ENCODE results near the gene PSMB10.
"Not testable (repeated sequence)": the region's sequence is repeated elsewhere in the genome, so short reads cannot be mapped to it uniquely, and the experiment has no call there.

PSMB10 gene

DNA sequence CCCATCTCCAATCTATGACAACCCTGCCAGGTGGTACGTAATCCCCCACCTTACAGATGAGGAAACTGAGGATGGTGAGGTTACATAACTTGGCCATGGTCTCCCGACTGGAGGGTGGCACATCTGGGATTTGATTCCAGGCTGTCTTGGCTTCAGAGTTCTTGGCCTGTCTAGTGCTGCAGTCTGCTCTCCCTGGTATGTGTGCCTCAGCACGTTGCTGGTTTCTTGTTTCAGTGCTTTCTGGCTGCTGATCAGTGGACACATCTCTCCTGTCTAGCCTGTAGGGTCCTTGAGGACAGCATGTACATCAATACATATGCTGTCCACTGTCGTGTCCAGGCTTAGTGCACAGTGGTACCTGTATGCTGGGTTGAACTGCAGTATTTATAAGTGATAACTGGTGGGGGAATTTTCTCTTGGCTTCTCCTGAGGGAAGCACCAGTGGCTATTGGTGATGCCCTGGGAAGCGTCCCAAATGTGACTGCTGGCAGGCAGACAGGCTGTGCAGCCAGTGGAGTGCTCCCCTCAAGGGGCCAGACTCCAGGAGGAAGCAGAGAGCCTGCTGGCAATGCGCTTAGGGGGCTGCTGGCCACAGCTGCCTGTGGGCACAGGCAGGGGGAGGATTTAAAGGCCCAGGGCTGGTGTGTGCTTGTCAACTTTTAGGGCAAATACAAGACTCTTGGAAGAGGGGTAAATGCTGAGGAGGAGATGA is 19.4 kb downstream of the PSMB10 start:
- Histone ChIP-seq H3K36me3 (ENCODE audit: control insufficient read depth in 4 of 4, insufficient read depth in 4 of 4, low read length in 3 of 4) (peaks cover 8 to 49% (median 27%) of the 10 kb centered on the region in 4 experiments), H3K4me3 (ENCODE audit: control insufficient read depth in 1 of 7, extremely low read depth in 1 of 7, insufficient read depth in 4 of 7, low read depth in 2 of 7, low read length in 6 of 7) (no peak overlapping the region), H3K9me3 (ENCODE audit: control extremely low read depth in 1 of 5, control insufficient read depth in 4 of 5, insufficient read depth in 2 of 5, low read depth in 1 of 5, low read length in 4 of 5) (no peaks in the 10 kb centered on the region), H3K27me3 (replicated peaks in 2 of 5; ENCODE audit: control insufficient read depth in 4 of 5, insufficient read depth in 5 of 5, low read length in 4 of 5) (no peaks in the 10 kb centered on the region), H3K27ac (ENCODE audit: insufficient read depth in 1 of 2, low read depth in 1 of 2, low read length in 2 of 2, poor library complexity in 1 of 2, severe bottlenecking in 2 of 2) (no peak overlapping the region), H3K4me1 (ENCODE audit: control extremely low read depth in 1 of 4, control insufficient read depth in 4 of 4, insufficient read depth in 4 of 4, low read length in 3 of 4) (peaks cover 0 to 9% (median 3%) of the 10 kb centered on the region in 4 experiments)
- DNase-seq, result no peak
- WGBS (ENCODE audit: insufficient coverage), result 78% methylated on average over 6 of the region's 6 CpGs
- POLR2A ChIA-PET, result no interaction called here
- CTCF ChIA-PET, result interaction anchor here (1.0 to 22.4 kb wide), 7 partner anchors 9 to 34 kb away, joined by 3 to 359 read pairs (median 3); partner anchors contain the start of genes EDC4, NRN1L and PSKH1

DNA sequence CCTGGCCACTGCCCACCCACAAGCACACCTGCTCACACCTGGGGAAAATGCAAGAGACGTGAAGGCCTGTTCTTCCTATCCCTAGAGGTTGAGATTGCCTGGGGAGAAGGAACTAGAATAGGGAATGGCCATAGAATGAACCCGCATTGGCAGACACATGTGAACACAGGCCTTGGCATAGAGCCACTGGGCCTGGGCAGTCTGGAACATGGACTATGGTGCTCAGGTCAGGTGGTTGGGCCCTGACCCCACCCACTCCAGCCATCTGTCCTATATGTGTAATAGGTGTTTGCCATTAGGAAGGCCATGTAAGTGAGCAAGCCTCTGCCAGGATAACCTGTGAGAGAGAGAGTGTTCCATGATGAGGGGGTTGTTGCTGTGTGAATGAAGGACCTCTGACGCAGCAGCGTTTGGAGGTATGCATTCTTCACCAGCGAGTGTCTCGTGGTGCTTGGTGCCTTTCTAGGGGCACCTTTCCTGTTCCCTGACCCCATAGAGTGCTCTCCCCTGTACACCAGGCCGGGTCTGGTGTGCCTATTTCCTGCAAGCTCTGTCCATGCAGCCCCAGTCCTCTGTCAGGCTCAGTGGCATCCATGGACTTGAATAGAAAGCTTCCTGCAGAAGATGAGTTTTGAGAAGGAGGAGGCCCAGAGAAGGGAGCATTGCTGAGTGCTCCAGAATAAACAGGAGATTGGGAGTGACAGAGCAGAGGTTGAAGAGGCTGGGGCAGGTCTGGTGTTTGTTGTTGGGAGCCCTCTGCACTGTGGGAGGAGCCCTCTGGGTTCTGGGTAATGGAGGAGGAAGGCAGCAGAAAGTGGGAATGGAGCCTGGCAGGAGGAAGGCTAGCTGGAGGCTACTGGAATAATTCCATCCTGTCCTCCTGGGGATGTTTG is 20.6 kb downstream of the PSMB10 start:
- H3K4me1 ChIP-seq (ENCODE audit: control extremely low read depth in 1 of 4, control insufficient read depth in 4 of 4, insufficient read depth in 4 of 4, low read length in 3 of 4), result peaks cover 0 to under 1% (median 0%) of the 10 kb centered on the region in 4 experiments
- no peak overlapping the region for H3K27ac ChIP-seq (ENCODE audit: insufficient read depth in 1 of 2, low read depth in 1 of 2, low read length in 2 of 2, poor library complexity in 1 of 2, severe bottlenecking in 2 of 2)
- H3K9me3 ChIP-seq (ENCODE audit: control extremely low read depth in 1 of 5, control insufficient read depth in 4 of 5, insufficient read depth in 2 of 5, low read depth in 1 of 5, low read length in 4 of 5), result no peaks in the 10 kb centered on the region
- 91% methylated on average over 3 of the region's 7 CpGs for WGBS (ENCODE audit: insufficient coverage)
- H3K4me3 ChIP-seq (ENCODE audit: control insufficient read depth in 1 of 7, extremely low read depth in 1 of 7, insufficient read depth in 4 of 7, low read depth in 2 of 7, low read length in 6 of 7), result no peak overlapping the region
- DNase-seq, result no peak
- no peaks in the 10 kb centered on the region for H3K27me3 ChIP-seq (replicated peaks in 2 of 5; ENCODE audit: control insufficient read depth in 4 of 5, insufficient read depth in 5 of 5, low read length in 4 of 5)
- ChIA-PET POLR2A (no interaction called here), CTCF (interaction anchor here (1.1 to 22.4 kb wide), 8 partner anchors 8 to 244 kb away, joined by 3 to 216 read pairs (median 6); partner anchors contain the start of genes NRN1L and PSKH1)
- peaks cover 11 to 59% (median 35%) of the 10 kb centered on the region in 4 experiments for H3K36me3 ChIP-seq (ENCODE audit: control insufficient read depth in 4 of 4, insufficient read depth in 4 of 4, low read length in 3 of 4)

DNA sequence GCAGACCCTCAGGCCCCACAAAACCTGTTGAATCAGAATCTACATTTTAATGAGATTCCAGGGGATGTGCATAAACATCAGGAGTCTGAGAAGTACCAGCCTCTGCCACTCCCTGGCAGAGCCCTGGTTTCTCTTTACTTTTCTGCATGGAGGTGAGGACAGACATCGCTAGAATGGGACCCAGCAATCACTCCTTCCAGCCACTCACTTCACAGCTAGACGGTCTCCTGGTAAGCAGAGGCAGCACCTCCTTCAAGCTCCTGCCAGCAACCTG is 21.2 kb downstream of the PSMB10 start:
- H3K27ac ChIP-seq (ENCODE audit: insufficient read depth in 1 of 2, low read depth in 1 of 2, low read length in 2 of 2, poor library complexity in 1 of 2, severe bottlenecking in 2 of 2); POLR2A ChIA-PET; H3K9me3 ChIP-seq (ENCODE audit: control extremely low read depth in 1 of 5, control insufficient read depth in 4 of 5, insufficient read depth in 2 of 5, low read depth in 1 of 5, low read length in 4 of 5); H3K4me1 ChIP-seq (ENCODE audit: control extremely low read depth in 1 of 4, control insufficient read depth in 4 of 4, insufficient read depth in 4 of 4, low read length in 3 of 4); H3K27me3 ChIP-seq (replicated peaks in 2 of 5; ENCODE audit: control insufficient read depth in 4 of 5, insufficient read depth in 5 of 5, low read length in 4 of 5); DNase-seq; H3K4me3 ChIP-seq (ENCODE audit: control insufficient read depth in 1 of 7, extremely low read depth in 1 of 7, insufficient read depth in 4 of 7, low read depth in 2 of 7, low read length in 6 of 7): not testable (repeated sequence)
- CTCF ChIA-PET, result interaction anchor here (1.1 to 22.4 kb wide), 5 partner anchors 11 to 243 kb away, joined by 4 to 216 read pairs (median 9); partner anchors contain the start of genes NRN1L and PSKH1
- WGBS (ENCODE audit: insufficient coverage), result 100% methylated on average over 1 of the region's 2 CpGs
- H3K36me3 ChIP-seq (ENCODE audit: control insufficient read depth in 4 of 4, insufficient read depth in 4 of 4, low read length in 3 of 4), result peaks cover 11 to 63% (median 37%) of the 10 kb centered on the region in 4 experiments

DNA sequence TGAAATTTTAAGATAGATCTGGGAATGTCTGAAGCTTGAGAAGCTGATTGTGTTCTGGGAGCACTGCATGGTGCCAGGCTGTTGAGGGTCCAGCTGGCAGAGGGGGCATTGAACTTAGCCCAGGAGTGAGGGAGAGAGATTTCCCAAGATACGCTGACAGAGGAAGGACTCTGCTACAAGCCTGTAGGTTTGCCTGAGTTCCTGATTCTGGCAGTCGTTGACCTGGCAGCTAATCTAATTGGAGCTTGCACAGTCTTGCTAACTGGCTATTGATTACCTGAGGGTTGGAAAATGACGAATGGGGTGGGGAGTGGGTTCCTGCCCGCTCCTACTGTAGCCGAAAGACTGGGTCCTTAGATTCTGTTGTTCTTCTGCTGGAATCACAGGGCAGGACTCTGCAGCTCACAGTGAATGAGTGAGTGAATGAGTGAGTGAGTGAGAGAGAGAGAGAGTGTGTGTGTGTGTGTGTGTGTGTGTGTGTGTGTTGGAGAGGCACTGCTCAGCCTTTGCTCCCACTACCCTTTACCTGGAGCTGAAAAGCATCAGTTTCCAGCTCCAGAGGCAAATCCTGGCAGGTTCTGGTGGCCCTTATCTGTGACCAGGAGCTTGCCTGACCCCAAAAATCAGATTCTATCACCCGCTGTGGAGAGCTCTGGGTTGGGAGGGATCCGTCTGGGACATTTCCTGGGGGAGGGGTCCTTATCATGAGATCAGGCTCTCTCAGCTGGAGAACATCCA is 21.7 kb downstream of the PSMB10 start:
- no peak for DNase-seq
- ChIA-PET CTCF (interaction anchor here (0.8 to 22.4 kb wide), 6 partner anchors 10 to 243 kb away, joined by 3 to 216 read pairs (median 8); partner anchors contain the start of genes NRN1L, PSKH1 and PSMB10), POLR2A (no interaction called here)
- Histone ChIP-seq H3K36me3 (ENCODE audit: control insufficient read depth in 4 of 4, insufficient read depth in 4 of 4, low read length in 3 of 4) (peaks cover 9 to 66% (median 38%) of the 10 kb centered on the region in 4 experiments), H3K27ac (ENCODE audit: insufficient read depth in 1 of 2, low read depth in 1 of 2, low read length in 2 of 2, poor library complexity in 1 of 2, severe bottlenecking in 2 of 2) (no peak overlapping the region), H3K4me3 (ENCODE audit: control insufficient read depth in 1 of 7, extremely low read depth in 1 of 7, insufficient read depth in 4 of 7, low read depth in 2 of 7, low read length in 6 of 7) (no peak overlapping the region), H3K9me3 (ENCODE audit: control extremely low read depth in 1 of 5, control insufficient read depth in 4 of 5, insufficient read depth in 2 of 5, low read depth in 1 of 5, low read length in 4 of 5) (no peaks in the 10 kb centered on the region), H3K27me3 (replicated peaks in 2 of 5; ENCODE audit: control insufficient read depth in 4 of 5, insufficient read depth in 5 of 5, low read length in 4 of 5) (no peaks in the 10 kb centered on the region), H3K4me1 (ENCODE audit: control extremely low read depth in 1 of 4, control insufficient read depth in 4 of 4, insufficient read depth in 4 of 4, low read length in 3 of 4) (peaks cover 0 to 11% (median 2%) of the 10 kb centered on the region in 4 experiments)
- WGBS (ENCODE audit: insufficient coverage), result 95% methylated on average over 4 of the region's 7 CpGs

DNA sequence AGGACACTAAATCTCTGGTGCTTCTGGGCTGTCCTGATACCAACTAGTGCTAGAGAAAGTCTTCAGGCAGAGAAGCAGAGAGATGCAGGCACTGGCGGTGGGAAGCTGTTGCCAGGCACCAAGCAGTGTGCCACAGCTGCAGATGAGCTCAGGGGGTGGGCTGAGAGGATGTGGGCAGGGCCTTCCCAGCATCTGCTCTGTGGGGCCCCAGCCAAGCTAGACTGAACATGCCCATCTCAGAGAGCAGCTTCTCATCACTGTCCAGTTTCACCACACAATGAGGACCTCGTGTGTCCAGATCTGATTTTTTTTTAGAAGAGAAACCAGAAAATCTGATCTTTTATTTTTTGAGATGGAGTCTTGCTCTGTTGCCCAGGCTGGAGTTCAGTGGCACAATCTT is 26.5 kb downstream of the PSMB10 start:
- no peaks in the 10 kb centered on the region for H3K9me3 ChIP-seq (ENCODE audit: control extremely low read depth in 1 of 5, control insufficient read depth in 4 of 5, insufficient read depth in 2 of 5, low read depth in 1 of 5, low read length in 4 of 5)
- H3K27me3 ChIP-seq (replicated peaks in 2 of 5; ENCODE audit: control insufficient read depth in 4 of 5, insufficient read depth in 5 of 5, low read length in 4 of 5), result no peaks in the 10 kb centered on the region
- POLR2A ChIA-PET, result no interaction called here
- peaks cover 4 to 46% (median 31%) of the 10 kb centered on the region in 4 experiments for H3K36me3 ChIP-seq (ENCODE audit: control insufficient read depth in 4 of 4, insufficient read depth in 4 of 4, low read length in 3 of 4)
- peak in 2 of 3 donors; percentile 65 to 68 for DNase-seq
- 66% methylated on average over 2 of the region's 2 CpGs for WGBS (ENCODE audit: insufficient coverage)
- H3K27ac ChIP-seq (ENCODE audit: insufficient read depth in 1 of 2, low read depth in 1 of 2, low read length in 2 of 2, poor library complexity in 1 of 2, severe bottlenecking in 2 of 2), result peak overlapping the region in 1 of 2 experiments; percentile 10
- CTCF ChIA-PET, result interaction anchor here (0.6 to 22.4 kb wide), 9 partner anchors 10 to 130 kb away, joined by 3 to 216 read pairs (median 4); partner anchors contain the start of genes NRN1L, PSKH1 and PSMB10
- no peak overlapping the region for H3K4me3 ChIP-seq (ENCODE audit: control insufficient read depth in 1 of 7, extremely low read depth in 1 of 7, insufficient read depth in 4 of 7, low read depth in 2 of 7, low read length in 6 of 7)
- H3K4me1 ChIP-seq (ENCODE audit: control extremely low read depth in 1 of 4, control insufficient read depth in 4 of 4, insufficient read depth in 4 of 4, low read length in 3 of 4), result peaks cover 0 to 15% (median 3%) of the 10 kb centered on the region in 4 experiments

DNA sequence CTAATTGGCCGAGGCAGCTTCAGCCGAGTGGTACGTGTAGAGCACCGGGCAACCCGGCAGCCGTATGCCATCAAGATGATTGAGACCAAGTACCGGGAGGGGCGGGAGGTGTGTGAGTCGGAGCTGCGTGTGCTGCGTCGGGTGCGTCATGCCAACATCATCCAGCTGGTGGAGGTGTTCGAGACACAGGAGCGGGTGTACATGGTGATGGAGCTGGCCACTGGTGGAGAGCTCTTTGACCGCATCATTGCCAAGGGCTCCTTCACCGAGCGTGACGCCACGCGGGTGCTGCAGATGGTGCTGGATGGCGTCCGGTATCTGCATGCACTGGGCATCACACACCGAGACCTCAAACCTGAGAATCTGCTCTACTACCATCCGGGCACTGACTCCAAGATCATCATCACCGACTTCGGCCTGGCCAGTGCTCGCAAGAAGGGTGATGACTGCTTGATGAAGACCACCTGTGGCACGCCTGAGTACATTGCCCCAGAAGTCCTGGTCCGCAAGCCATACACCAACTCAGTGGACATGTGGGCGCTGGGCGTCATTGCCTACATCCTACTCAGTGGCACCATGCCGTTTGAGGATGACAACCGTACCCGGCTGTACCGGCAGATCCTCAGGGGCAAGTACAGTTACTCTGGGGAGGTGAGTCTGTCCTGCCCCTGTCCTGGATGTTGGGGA is 27.5 kb downstream of the PSMB10 start:
- H3K9me3 ChIP-seq (ENCODE audit: control extremely low read depth in 1 of 5, control insufficient read depth in 4 of 5, insufficient read depth in 2 of 5, low read depth in 1 of 5, low read length in 4 of 5), result no peaks in the 10 kb centered on the region
- peaks cover 4 to 42% (median 29%) of the 10 kb centered on the region in 4 experiments for H3K36me3 ChIP-seq (ENCODE audit: control insufficient read depth in 4 of 4, insufficient read depth in 4 of 4, low read length in 3 of 4)
- no peak for DNase-seq
- POLR2A ChIA-PET, result no interaction called here
- WGBS (ENCODE audit: insufficient coverage), result 98% methylated on average over 33 of the region's 36 CpGs
- peak overlapping the region in 1 of 2 experiments; percentile 10 for H3K27ac ChIP-seq (ENCODE audit: insufficient read depth in 1 of 2, low read depth in 1 of 2, low read length in 2 of 2, poor library complexity in 1 of 2, severe bottlenecking in 2 of 2)
- H3K4me1 ChIP-seq (ENCODE audit: control extremely low read depth in 1 of 4, control insufficient read depth in 4 of 4, insufficient read depth in 4 of 4, low read length in 3 of 4), result peaks cover 0 to 15% (median 3%) of the 10 kb centered on the region in 4 experiments
- H3K4me3 ChIP-seq (ENCODE audit: control insufficient read depth in 1 of 7, extremely low read depth in 1 of 7, insufficient read depth in 4 of 7, low read depth in 2 of 7, low read length in 6 of 7), result no peak overlapping the region
- no peaks in the 10 kb centered on the region for H3K27me3 ChIP-seq (replicated peaks in 2 of 5; ENCODE audit: control insufficient read depth in 4 of 5, insufficient read depth in 5 of 5, low read length in 4 of 5)
- CTCF ChIA-PET, result interaction anchor here (0.7 to 22.4 kb wide), 2 partner anchors 10 to 21 kb away, joined by 3 to 216 read pairs; partner anchors contain the start of genes NRN1L and PSKH1
